BJ (cell line): ENCODE data around the gene LRP3. TPM values are rescaled to one million over a fixed set of nuclear protein-coding genes. Genes with fewer than 3 reads are reported as not detected.

Source experiments
- CTCF ChIA-PET: fragments of 350-600 bp; formaldehyde crosslinking; extraction: SDS; loops from one replicate; lab custom pipeline; 2021; ENCODE audit warnings: antibody characterized with exemption, inconsistent platforms; lab: Yijun Ruan, JAX
- POLR2A ChIA-PET: fragments of 300-600 bp; sonication (Branson Sonifier 250); formaldehyde crosslinking; extraction: SDS; loops from one replicate; lab custom pipeline; 2021; ENCODE audit warnings: antibody characterized with exemption; lab: Charles Lee
- DNase-seq: peaks from one replicate; pipeline ENCODE4 v3.0.0-alpha.2; 2011; ENCODE audit warnings: low read depth
- H3K27me3 ChIP-seq: 2 replicates; pipeline ENCODE4 v1.6.0; 2011; ENCODE audit warnings: low read length; ENCODE audit not compliant: control insufficient read depth, insufficient read depth
- H3K36me3 ChIP-seq: 2 replicates; pipeline ENCODE4 v1.5.1; 2011; ENCODE audit warnings: low read length; ENCODE audit not compliant: control insufficient read depth, insufficient read depth
- H3K4me3 ChIP-seq: 2 replicates; pipeline ENCODE4 v1.5.1; 2011; ENCODE audit warnings: low read depth, mild to moderate bottlenecking, control low read depth, low read length
- CTCF ChIP-seq: IDR thresholded peaks from 2 replicates; pipeline ENCODE4 v1.5.1; 2011; ENCODE audit warnings: low read depth, mild to moderate bottlenecking, control low read depth, inconsistent platforms, low read length, moderate library complexity; ENCODE audit not compliant: insufficient read depth
- polyA plus RNA-seq: library from polyadenylated mRNA; depleted of rRNA; stranded (reverse); fragments of >200 nt; gene quantifications from 2 replicates; pipeline ENCODE4 v1.2.3, GENCODE V29; 2011; rRNA removed

LRP3 gene
- polyA plus RNA-seq, 1 experiment = 16.1 TPM

- ChIA-PET CTCF (interaction anchor here (1.7 kb wide), 1 partner anchor 9 kb away, joined by 3 read pairs; no protein-coding TSS in a partner anchor), POLR2A (no interaction called here)
- Histone ChIP-seq H3K4me3 (no peak overlapping the region), H3K36me3 (no peaks in the 10 kb centered on the region), H3K27me3 (no peaks in the 10 kb centered on the region; the same call in 1 of the 2 replicates)
- TF ChIP-seq CTCF = no peak
- DNase-seq = no peak
Measured at GRCh38 chr19:33254245-33254824, 60.2 kb downstream of the LRP3 start.

GRCh38 chr19:33255781-33256180 is 61.7 kb downstream of the LRP3 start:
- Histone ChIP-seq H3K4me3 (no peak overlapping the region), H3K27me3 (no peaks in the 10 kb centered on the region; the same call in 1 of the 2 replicates), H3K36me3 (no peaks in the 10 kb centered on the region)
- CTCF ChIA-PET = interaction anchor here (1.3 to 1.7 kb wide), 2 partner anchors 10 to 21 kb away, joined by 3 to 6 read pairs; no protein-coding TSS in a partner anchor
- no peak for DNase-seq
- TF ChIP-seq CTCF = no peak
- POLR2A ChIA-PET = no interaction called here

DNA sequence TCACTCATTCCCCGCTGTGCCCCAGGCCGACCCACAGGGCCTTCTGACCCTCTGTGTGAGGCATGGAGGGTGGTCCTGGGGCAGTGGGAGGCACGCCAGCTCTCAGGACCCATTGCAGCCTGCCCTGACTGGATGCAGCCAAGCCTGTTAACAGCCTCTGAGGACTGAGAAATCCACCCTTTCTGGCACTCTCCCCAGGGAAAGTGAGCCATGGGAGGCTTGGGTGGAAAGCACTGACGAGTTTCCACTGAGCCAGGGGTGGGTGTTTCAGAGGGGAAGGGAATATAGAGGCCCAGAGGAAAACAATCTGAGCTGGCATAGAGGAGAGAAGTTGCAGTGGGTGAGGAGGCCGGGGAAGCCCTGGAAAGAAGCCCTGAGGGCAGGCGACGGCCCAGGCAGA is 62.1 kb downstream of the LRP3 start:
- no peak for DNase-seq
- ChIA-PET CTCF (interaction anchor here (0.6 to 1.3 kb wide), 2 partner anchors 21 to 610 kb away, joined by 3 to 6 read pairs; no protein-coding TSS in a partner anchor), POLR2A (no interaction called here)
- no peak overlapping the region for H3K4me3 ChIP-seq
- no peak for TF ChIP-seq CTCF
- no peaks in the 10 kb centered on the region for H3K36me3 ChIP-seq
- H3K27me3 ChIP-seq = no peaks in the 10 kb centered on the region; the same call in 1 of the 2 replicates

GRCh38 chr19:33257828-33258227 is 63.7 kb downstream of the LRP3 start:
- DNase-seq = no peak
- Histone ChIP-seq H3K4me3 (no peak overlapping the region), H3K36me3 (no peaks in the 10 kb centered on the region), H3K27me3 (no peaks in the 10 kb centered on the region; the same call in 1 of the 2 replicates)
- TF ChIP-seq CTCF = no peak
- POLR2A ChIA-PET = no interaction called here
- CTCF ChIA-PET = interaction anchor here (0.6 to 2.1 kb wide), 5 partner anchors 16 to 520 kb away, joined by 3 to 7 read pairs (median 4); no protein-coding TSS in a partner anchor

Other genes starting within 250 kb of the LRP3 start
- 14.8 and 18.3 TPM in 2 replicates for gene CEP89, start 222.4 kb upstream of the LRP3 start, polyA plus RNA-seq
- gene FAAP24, start 222.1 kb upstream of the LRP3 start, polyA plus RNA-seq = 4.4 and 5.5 TPM in 2 replicates
- gene RHPN2, start 129.4 kb upstream of the LRP3 start, polyA plus RNA-seq = 7.8 and 9.9 TPM in 2 replicates
- gene GPATCH1, start 113.1 kb upstream of the LRP3 start, polyA plus RNA-seq = 7.2 and 8.7 TPM in 2 replicates
- gene WDR88, start 62.2 kb upstream of the LRP3 start, polyA plus RNA-seq = not detected in 2 replicates
- not detected in 2 replicates for gene SLC7A10, start 31.5 kb downstream of the LRP3 start, polyA plus RNA-seq
- 0.28 and 0.50 TPM in 2 replicates for gene CEBPA, start 108.2 kb downstream of the LRP3 start, polyA plus RNA-seq
- 16.0 and 29.4 TPM in 2 replicates for gene CEBPG, start 179.4 kb downstream of the LRP3 start, polyA plus RNA-seq